Parietal lobe (tissue), 2 donors: Measurements from ENCODE around the gene TMEM39B. TPM values are rescaled to one million over a fixed set of nuclear protein-coding genes. Genes with fewer than 3 reads are reported as not detected.

Experiments
- small RNA-seq: library from RNA; depleted of rRNA; stranded (forward); fragments of <200 nt; gene quantifications from one replicate; pipeline ENCODE3, GENCODE V24; 2014; ENCODE audit warnings: low replicate concordance
- total RNA-seq: library from RNA; depleted of rRNA; stranded (reverse); fragments of >200 nt; gene quantifications from one replicate; pipeline ENCODE4 v1.2.3, GENCODE V29; 2014

Gene TMEM39B
- 7.8 TPM for total RNA-seq

GRCh38 chr1:32072622-32073298 lies at the start of gene TMEM39B:
Gene TMEM39B (plus strand): TSS chr1:32072939. CDS start chr1:32073048, 109 bp downstream.

GRCh38 chr1:32107742-32108661 lies 35.3 kb downstream of the TMEM39B start, which contains the start of gene KPNA6:
Gene KPNA6 (plus strand): TSS chr1:32108056. CDS start chr1:32108131, 75 bp downstream.

Small RNA genes within 50 kb of the gene (small RNA-seq; reads per million reads assigned to genes)
- gene MIR5585 (not detected), gene RF00017 (not detected)

Other genes starting within 250 kb of the TMEM39B start
- 231 TPM for gene PTP4A2, start 134.6 kb upstream of the TMEM39B start, total RNA-seq
- gene KHDRBS1, start 59.1 kb upstream of the TMEM39B start, total RNA-seq, result 128 TPM
- gene KPNA6, start 35.1 kb downstream of the TMEM39B start, total RNA-seq, result 30.0 TPM
- 23.5 TPM for gene TXLNA, start 106.7 kb downstream of the TMEM39B start, total RNA-seq
- gene CCDC28B, start 127.7 kb downstream of the TMEM39B start, total RNA-seq, result 31.3 TPM
- gene IQCC, start 132.7 kb downstream of the TMEM39B start, total RNA-seq, result 4.1 TPM
- not detected for gene DCDC2B, start 136.2 kb downstream of the TMEM39B start, total RNA-seq
- gene TMEM234, start 149.4 kb downstream of the TMEM39B start, total RNA-seq, result 29.4 TPM
- 75.7 TPM for gene EIF3I, start 149.5 kb downstream of the TMEM39B start, total RNA-seq
- gene FAM167B, start 174.3 kb downstream of the TMEM39B start, total RNA-seq, result not detected
- gene LCK, start 178.3 kb downstream of the TMEM39B start, total RNA-seq, result not detected
- 41.6 TPM for gene HDAC1, start 219.1 kb downstream of the TMEM39B start, total RNA-seq